Measurements from ENCODE around the gene RHBDF2. TPM values are rescaled to one million over a fixed set of nuclear protein-coding genes. Genes with fewer than 3 reads are reported as not detected.
A peak's percentile ranks its signal among the peaks of the same experiment; 100 is the strongest.

RHBDF2 gene
- total RNA-seq, 1 experiment from 2014 or later = 52.3 TPM

GRCh38 chr17:76484228-76484725 lies 16.9 kb downstream of the RHBDF2 start:
- POLR2A ChIA-PET (ENCODE audit: unreplicated experiment) = no interaction called here
- no peak overlapping the region for H2AFZ ChIP-seq (ENCODE audit: low read length)

GRCh38 chr17:76481071-76481655 lies 20.1 kb downstream of the RHBDF2 start:
- H3K27me3 ChIP-seq (ENCODE audit: low read length) = no peaks in the 10 kb centered on the region
- peaks cover 5% of the 10 kb centered on the region for H3K4me1 ChIP-seq (ENCODE audit: insufficient read depth, low read length)
- intact Hi-C loops (cut with micrococcal nuclease) = no loop called here
- H3K36me3 ChIP-seq (ENCODE audit: low read depth, low read length) = no peaks in the 10 kb centered on the region
- no peak overlapping the region for H2AFZ ChIP-seq (ENCODE audit: low read length)
- ChIA-PET CTCF (no interaction called here), POLR2A (ENCODE audit: unreplicated experiment) (no interaction called here)
- no TSS peak for BruUV-seq (replicated peaks)
- DNase-seq (no peak), ATAC-seq (no peak)
- no peaks in the 10 kb centered on the region for H3K79me2 ChIP-seq (ENCODE audit: low read length)
- no peaks in the 10 kb centered on the region for H3K9me2 ChIP-seq (replicated peaks; ENCODE audit: low read length)
- H3K27ac ChIP-seq (ENCODE audit: low read length) = no peak overlapping the region
- H3K9ac ChIP-seq (ENCODE audit: low read length) = no peak overlapping the region
- H3K4me2 ChIP-seq (ENCODE audit: low read length) = no peak overlapping the region
- no peak overlapping the region for H3K4me3 ChIP-seq (ENCODE audit: low read length)
- no peaks in the 10 kb centered on the region for H3F3A ChIP-seq (ENCODE audit: low read length, unreplicated experiment)
- no peak for TF ChIP-seq CTCF (conservative IDR thresholded peaks at IDR 0.05; ENCODE audit: low read depth, low read length)
- TF ChIP-seq EZH2phosphoT487 (IDR thresholded peaks at IDR 0.05; ENCODE audit: borderline replicate concordance, low read length) = no peak
- no peak for TF ChIP-seq EZH2 (IDR thresholded peaks at IDR 0.05; ENCODE audit: low read length, unreplicated experiment)
- H3K9me3 ChIP-seq (ENCODE audit: low read length) = no peaks in the 10 kb centered on the region
- no peaks in the 10 kb centered on the region for H4K20me1 ChIP-seq (ENCODE audit: low read length)

More at GRCh38 chr17:76484228-76484725, 16.9 kb downstream of the RHBDF2 start:
- H3F3A ChIP-seq (ENCODE audit: low read length, unreplicated experiment) = no peaks in the 10 kb centered on the region
- TF ChIP-seq CTCF (conservative IDR thresholded peaks at IDR 0.05; ENCODE audit: low read depth, low read length) (no peak), EZH2 (IDR thresholded peaks at IDR 0.05; ENCODE audit: low read length, unreplicated experiment) (no peak), EZH2phosphoT487 (IDR thresholded peaks at IDR 0.05; ENCODE audit: borderline replicate concordance, low read length) (no peak)
- H3K4me3 ChIP-seq (ENCODE audit: low read length) = no peak overlapping the region
- BruUV-seq (replicated peaks) = no TSS peak
- intact Hi-C loops (cut with micrococcal nuclease) = no loop called here
- peak; percentile 6; the same call in 1 of the 2 replicates for ATAC-seq
- H3K36me3 ChIP-seq (ENCODE audit: low read depth, low read length) = peaks cover 4% of the 10 kb centered on the region; the same call in 1 of the 2 replicates
- peaks cover 5% of the 10 kb centered on the region for H3K4me1 ChIP-seq (ENCODE audit: insufficient read depth, low read length)
- no peak overlapping the region for H3K9ac ChIP-seq (ENCODE audit: low read length)
- CTCF ChIA-PET = interaction anchor here (0.6 to 1.1 kb wide), 2 partner anchors 62 to 933 kb away, joined by 3 read pairs; no protein-coding TSS in a partner anchor
- DNase-seq = no peak
- H3K4me2 ChIP-seq (ENCODE audit: low read length) = 0 out of 2 replicates have a peak overlapping the region, but pooled peaks have one; percentile 21
- no peaks in the 10 kb centered on the region for H4K20me1 ChIP-seq (ENCODE audit: low read length)
- no peaks in the 10 kb centered on the region for H3K9me2 ChIP-seq (replicated peaks; ENCODE audit: low read length)
- no peaks in the 10 kb centered on the region for H3K27me3 ChIP-seq (ENCODE audit: low read length)
- no peaks in the 10 kb centered on the region for H3K9me3 ChIP-seq (ENCODE audit: low read length)
- H3K79me2 ChIP-seq (ENCODE audit: low read length) = no peaks in the 10 kb centered on the region
- peak overlapping the region; percentile 39 for H3K27ac ChIP-seq (ENCODE audit: low read length)

GRCh38 chr17:76480632-76481031 lies 20.6 kb downstream of the RHBDF2 start:
- H3K9me2 ChIP-seq (replicated peaks; ENCODE audit: low read length) = no peaks in the 10 kb centered on the region
- BruUV-seq (replicated peaks) = no TSS peak
- POLR2A ChIA-PET (ENCODE audit: unreplicated experiment) = interaction anchor here (0.6 kb wide), 1 partner anchor 628 kb away, joined by 3 read pairs; no protein-coding TSS in a partner anchor

More at GRCh38 chr17:76480632-76481031, 20.6 kb downstream of the RHBDF2 start:
- Histone ChIP-seq H3K4me2 (ENCODE audit: low read length) (no peak overlapping the region), H3K9me3 (ENCODE audit: low read length) (no peaks in the 10 kb centered on the region), H3K9ac (ENCODE audit: low read length) (no peak overlapping the region), H3K36me3 (ENCODE audit: low read depth, low read length) (no peaks in the 10 kb centered on the region), H4K20me1 (ENCODE audit: low read length) (no peaks in the 10 kb centered on the region), H3F3A (ENCODE audit: low read length, unreplicated experiment) (no peaks in the 10 kb centered on the region), H3K4me1 (ENCODE audit: insufficient read depth, low read length) (peaks cover 5% of the 10 kb centered on the region), H2AFZ (ENCODE audit: low read length) (no peak overlapping the region), H3K27ac (ENCODE audit: low read length) (no peak overlapping the region), H3K4me3 (ENCODE audit: low read length) (no peak overlapping the region), H3K79me2 (ENCODE audit: low read length) (no peaks in the 10 kb centered on the region), H3K27me3 (ENCODE audit: low read length) (no peaks in the 10 kb centered on the region)
- CTCF ChIA-PET = no interaction called here
- no peak for ATAC-seq
- no peak for TF ChIP-seq EZH2 (IDR thresholded peaks at IDR 0.05; ENCODE audit: low read length, unreplicated experiment)
- no peak for TF ChIP-seq EZH2phosphoT487 (IDR thresholded peaks at IDR 0.05; ENCODE audit: borderline replicate concordance, low read length)
- TF ChIP-seq CTCF (conservative IDR thresholded peaks at IDR 0.05; ENCODE audit: low read depth, low read length) = no peak
- no peak for DNase-seq
- intact Hi-C loops (cut with micrococcal nuclease) = no loop called here
